K562 (cell line): ENCODE results near the gene KRTAP19-5.

Experiments used
- SMC3 ChIP-seq: conservative IDR thresholded peaks from 2 replicates; pipeline ENCODE4 v1.6.1; 2011; ENCODE audit warnings: low read depth, low read length, improper control_type of control experiment; ENCODE audit not compliant: insufficient read depth
- SREBF1 ChIP-seq: fragments of 150-350 bp; IDR thresholded peaks from 2 replicates; pipeline ENCODE4 v1.6.1; 2014; ENCODE audit warnings: antibody characterized with exemption, low read depth, low read length, borderline replicate concordance
- TF ChIP-seq, protein P1 (sequence below), 3 experiments: IDR thresholded peaks in 2 of 3; conservative IDR thresholded peaks in 1 of 3; 2 replicates each; pipeline ENCODE4 v1.5.1; 2011 to 2012; ENCODE audit warnings: low read length in 3 of 3, mild to moderate bottlenecking in 3 of 3, control low read depth in 2 of 3, improper control_type of control experiment in 1 of 3, inconsistent platforms in 1 of 3, low read depth in 1 of 3, mixed read lengths in 1 of 3, moderate library complexity in 1 of 3; ENCODE audit not compliant: insufficient read depth in 2 of 3
- TF ChIP-seq, protein P2 (sequence below): sonication (generic); formaldehyde crosslinking; IDR thresholded peaks from 2 replicates; pipeline ENCODE4 v1.8.1; 2022; ENCODE audit warnings: missing genetic modification reagents
- TF ChIP-seq, protein P3 (sequence below): sonication (generic); formaldehyde crosslinking; IDR thresholded peaks from 2 replicates; pipeline ENCODE4 v1.8.1; 2023; ENCODE audit warnings: mild to moderate bottlenecking, missing genetic modification reagents

DNA sequence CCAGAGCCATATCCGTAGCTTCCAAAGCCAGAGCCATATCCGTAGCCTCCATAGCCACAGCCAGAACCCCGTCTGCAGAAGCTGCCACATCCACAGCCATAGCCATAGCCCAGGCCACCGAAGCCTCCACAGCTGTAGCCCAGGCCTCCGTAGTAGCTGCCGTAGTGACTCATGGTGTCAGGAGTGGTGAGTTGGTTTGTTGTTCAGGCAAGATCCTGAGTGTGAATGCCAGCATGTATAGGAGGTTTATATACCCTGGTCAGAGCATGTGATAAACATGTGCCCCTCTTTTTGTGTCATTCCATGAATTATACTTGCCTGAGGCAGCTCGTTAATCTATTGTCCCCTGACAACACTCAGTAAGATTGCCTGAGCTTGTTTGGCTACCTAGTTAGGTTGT lies 21.8 kb downstream of the KRTAP19-5 start, which contains the start of gene KRTAP19-1:
- TF ChIP-seq, protein P1, sequence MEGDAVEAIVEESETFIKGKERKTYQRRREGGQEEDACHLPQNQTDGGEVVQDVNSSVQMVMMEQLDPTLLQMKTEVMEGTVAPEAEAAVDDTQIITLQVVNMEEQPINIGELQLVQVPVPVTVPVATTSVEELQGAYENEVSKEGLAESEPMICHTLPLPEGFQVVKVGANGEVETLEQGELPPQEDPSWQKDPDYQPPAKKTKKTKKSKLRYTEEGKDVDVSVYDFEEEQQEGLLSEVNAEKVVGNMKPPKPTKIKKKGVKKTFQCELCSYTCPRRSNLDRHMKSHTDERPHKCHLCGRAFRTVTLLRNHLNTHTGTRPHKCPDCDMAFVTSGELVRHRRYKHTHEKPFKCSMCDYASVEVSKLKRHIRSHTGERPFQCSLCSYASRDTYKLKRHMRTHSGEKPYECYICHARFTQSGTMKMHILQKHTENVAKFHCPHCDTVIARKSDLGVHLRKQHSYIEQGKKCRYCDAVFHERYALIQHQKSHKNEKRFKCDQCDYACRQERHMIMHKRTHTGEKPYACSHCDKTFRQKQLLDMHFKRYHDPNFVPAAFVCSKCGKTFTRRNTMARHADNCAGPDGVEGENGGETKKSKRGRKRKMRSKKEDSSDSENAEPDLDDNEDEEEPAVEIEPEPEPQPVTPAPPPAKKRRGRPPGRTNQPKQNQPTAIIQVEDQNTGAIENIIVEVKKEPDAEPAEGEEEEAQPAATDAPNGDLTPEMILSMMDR (IDR thresholded peaks at IDR 0.05 in 2 of 3, conservative IDR thresholded peaks at IDR 0.05 in 1 of 3; ENCODE audit: insufficient read depth in 2 of 3, low read depth in 1 of 3, low read length in 3 of 3) = no peak
- TF ChIP-seq, protein P2, sequence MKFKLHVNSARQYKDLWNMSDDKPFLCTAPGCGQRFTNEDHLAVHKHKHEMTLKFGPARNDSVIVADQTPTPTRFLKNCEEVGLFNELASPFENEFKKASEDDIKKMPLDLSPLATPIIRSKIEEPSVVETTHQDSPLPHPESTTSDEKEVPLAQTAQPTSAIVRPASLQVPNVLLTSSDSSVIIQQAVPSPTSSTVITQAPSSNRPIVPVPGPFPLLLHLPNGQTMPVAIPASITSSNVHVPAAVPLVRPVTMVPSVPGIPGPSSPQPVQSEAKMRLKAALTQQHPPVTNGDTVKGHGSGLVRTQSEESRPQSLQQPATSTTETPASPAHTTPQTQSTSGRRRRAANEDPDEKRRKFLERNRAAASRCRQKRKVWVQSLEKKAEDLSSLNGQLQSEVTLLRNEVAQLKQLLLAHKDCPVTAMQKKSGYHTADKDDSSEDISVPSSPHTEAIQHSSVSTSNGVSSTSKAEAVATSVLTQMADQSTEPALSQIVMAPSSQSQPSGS (CRISPR knock-in tag) = no peak
- no peak for TF ChIP-seq SREBF1
- TF ChIP-seq, protein P3, sequence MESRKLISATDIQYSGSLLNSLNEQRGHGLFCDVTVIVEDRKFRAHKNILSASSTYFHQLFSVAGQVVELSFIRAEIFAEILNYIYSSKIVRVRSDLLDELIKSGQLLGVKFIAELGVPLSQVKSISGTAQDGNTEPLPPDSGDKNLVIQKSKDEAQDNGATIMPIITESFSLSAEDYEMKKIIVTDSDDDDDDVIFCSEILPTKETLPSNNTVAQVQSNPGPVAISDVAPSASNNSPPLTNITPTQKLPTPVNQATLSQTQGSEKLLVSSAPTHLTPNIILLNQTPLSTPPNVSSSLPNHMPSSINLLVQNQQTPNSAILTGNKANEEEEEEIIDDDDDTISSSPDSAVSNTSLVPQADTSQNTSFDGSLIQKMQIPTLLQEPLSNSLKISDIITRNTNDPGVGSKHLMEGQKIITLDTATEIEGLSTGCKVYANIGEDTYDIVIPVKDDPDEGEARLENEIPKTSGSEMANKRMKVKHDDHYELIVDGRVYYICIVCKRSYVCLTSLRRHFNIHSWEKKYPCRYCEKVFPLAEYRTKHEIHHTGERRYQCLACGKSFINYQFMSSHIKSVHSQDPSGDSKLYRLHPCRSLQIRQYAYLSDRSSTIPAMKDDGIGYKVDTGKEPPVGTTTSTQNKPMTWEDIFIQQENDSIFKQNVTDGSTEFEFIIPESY (CRISPR knock-in tag) = no peak
- no peak for TF ChIP-seq SMC3
